ENCODE results near the gene IMMP2L.
"Not testable (repeated sequence)": the region's sequence is repeated elsewhere in the genome, so short reads cannot be mapped to it uniquely, and the experiment has no call there.

Gene IMMP2L

GRCh38 chr7:111094419-111094818, 467.9 kb downstream of the IMMP2L start:
- no peak for DNase-seq

DNA sequence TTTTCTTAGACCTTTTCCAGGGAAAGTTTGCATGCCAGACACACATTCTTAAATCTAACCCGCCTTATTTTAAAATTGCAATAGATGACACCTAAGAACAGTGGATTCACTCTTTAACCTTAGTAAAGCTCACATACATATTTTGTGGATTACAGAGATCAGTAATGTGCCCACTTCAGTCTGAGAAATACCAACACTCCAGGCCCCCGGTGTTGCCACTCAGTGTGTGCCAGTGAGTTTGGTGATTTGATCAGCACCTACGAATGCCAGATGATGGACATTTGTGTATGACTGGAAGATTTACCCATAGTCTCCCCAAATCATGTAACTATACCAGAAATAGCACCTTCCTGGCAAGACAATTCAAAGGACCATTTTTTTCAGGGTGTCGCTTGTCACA, 468.8 kb downstream of the IMMP2L start:
- DNase-seq = no peak

GRCh38 chr7:111092406-111093236, 469.7 kb downstream of the IMMP2L start:
- no peak for DNase-seq

DNA sequence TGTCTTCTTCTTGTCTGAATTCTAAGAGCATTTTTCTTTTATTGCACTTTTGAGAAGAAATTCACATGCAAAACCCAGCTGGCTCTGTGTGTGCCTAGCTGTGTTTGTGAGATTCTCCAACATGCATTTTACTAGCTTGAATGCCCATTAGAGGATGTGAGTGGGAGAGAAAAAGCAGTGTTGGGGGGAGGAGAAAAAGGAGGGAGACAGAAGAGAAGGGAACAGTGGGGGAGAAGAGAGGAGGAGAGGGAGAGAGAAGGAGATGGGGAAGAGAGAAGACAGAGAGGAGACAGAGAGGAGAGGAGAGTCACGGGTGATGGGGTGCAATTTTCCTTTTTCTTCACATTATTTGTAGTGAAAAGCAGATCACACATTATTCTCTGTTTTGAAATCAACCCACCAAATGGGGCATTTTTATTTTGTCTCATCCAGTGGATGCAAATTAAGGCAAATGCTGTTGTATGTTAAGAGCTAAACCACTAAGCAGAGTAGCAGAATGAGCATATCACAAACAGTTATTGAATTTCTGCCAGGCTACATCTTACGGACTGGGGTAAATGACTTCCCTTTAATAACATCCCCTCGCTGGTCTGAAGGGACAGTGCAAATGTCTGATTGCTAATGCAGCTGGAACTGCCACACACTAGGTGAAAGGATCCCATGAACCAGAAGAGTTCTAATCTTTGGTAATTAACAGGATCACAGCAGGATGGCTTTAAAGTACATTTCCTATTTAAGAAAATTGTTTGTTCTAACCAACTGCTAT, 470.5 kb downstream of the IMMP2L start:
- no peak for DNase-seq

GRCh38 chr7:111090846-111091245, 471.4 kb downstream of the IMMP2L start, which contains the start of gene LRRN3:
Gene LRRN3 (plus strand): TSS chr7:111091127. CDS start chr7:111122773, 31,646 bp downstream.
- no peak for DNase-seq

- DNase-seq = no peak
Observed at GRCh38 chr7:111089822-111090426, 472.4 kb downstream of the IMMP2L start.

DNA sequence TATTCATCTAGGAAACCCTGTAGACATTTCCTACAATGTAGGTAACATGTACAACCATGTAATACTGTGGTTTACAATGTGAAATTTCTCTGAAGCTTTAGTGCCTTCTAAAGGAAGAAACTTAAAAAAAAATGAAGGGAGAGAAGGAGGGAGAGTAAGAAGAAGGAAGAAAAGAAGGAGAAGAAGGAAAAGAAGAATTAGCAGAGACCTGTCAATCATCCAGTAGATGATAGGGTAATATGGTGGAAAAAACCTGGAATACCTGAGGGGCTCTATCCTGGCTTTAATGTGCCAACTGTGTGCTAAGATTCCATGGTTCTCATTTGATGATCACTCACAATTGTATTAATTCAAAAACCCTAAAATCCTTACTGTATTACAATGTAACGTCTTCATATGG, 474.0 kb downstream of the IMMP2L start:
- DNase-seq = no peak

- no peak for DNase-seq
Observed at GRCh38 chr7:111086532-111086931, 475.8 kb downstream of the IMMP2L start.

DNA sequence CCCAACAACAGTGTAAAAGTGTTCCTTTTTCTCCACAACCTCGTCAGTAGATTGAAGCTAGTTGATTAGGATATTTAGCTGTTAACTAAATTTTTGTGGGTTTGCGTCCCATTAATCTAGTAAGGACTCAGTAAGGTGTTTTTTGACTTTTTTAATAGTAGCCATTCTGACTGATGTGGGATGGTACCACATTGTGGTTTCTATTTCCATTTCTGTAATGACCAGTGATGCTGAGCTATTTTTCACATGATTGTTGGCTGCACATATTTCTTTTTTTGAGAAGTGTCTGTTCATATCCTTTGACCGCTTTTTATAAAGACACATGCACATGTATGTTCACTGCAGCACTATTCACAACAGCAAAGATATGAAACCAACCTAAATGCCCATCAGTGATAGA, 476.9 kb downstream of the IMMP2L start:
- DNase-seq = no peak

- no peak for DNase-seq
Observed at GRCh38 chr7:111083413-111083812, 478.9 kb downstream of the IMMP2L start.

DNA sequence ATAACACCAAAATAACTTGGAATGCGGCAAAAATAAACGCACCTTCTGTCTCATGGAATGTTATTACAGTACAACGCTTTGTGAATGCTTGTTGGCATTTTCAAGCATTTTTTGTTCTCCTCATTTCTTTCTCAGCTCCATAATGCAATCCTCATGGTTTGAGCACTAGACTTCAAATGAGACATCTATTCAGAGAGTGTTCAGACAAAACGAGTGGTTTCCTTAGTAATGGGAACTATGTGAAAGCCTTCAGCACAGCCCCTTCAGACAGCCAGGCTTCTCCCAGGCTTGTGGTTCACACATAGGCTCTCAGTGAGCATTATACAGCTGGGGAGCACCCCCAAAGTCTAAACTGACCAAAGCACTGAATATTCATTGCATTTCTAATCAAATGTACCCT, 479.9 kb downstream of the IMMP2L start:
- DNase-seq = no peak

GRCh38 chr7:111081546-111082267, 480.6 kb downstream of the IMMP2L start:
- no peak for DNase-seq

- no peak for DNase-seq
Observed at GRCh38 chr7:111080495-111081105, 481.7 kb downstream of the IMMP2L start.

- no peak for DNase-seq
Observed at GRCh38 chr7:111077001-111077400, 485.3 kb downstream of the IMMP2L start.

- DNase-seq = no peak
Observed at GRCh38 chr7:111076205-111076604, 486.1 kb downstream of the IMMP2L start.

GRCh38 chr7:111075498-111075897, 486.8 kb downstream of the IMMP2L start:
- DNase-seq = no peak

GRCh38 chr7:111074748-111075146, 487.5 kb downstream of the IMMP2L start:
- no peak for DNase-seq

GRCh38 chr7:111074071-111074747, 488.1 kb downstream of the IMMP2L start:
- no peak for DNase-seq

GRCh38 chr7:111072658-111073057, 489.6 kb downstream of the IMMP2L start:
- not testable (repeated sequence) for DNase-seq

- no peak for DNase-seq
Observed at GRCh38 chr7:111071556-111071955, 490.7 kb downstream of the IMMP2L start.

DNA sequence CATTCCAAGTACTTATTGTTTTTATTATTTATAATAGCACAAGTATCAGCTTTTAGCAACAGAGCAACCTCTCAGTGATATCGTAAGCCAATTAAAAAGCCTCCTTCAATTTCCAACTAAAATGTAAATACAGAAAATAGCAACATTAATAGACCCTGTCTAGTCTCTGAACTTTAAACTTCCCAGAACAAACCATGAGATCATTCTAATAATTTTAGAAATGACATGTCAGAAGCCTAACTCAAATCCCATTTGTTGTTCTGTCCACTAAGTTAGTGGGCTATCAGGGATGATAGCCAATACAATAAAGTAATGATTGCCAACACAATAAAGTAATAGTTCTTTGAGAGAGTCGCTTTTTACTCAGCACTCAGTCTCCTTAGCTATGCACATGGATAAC, 493.7 kb downstream of the IMMP2L start:
- DNase-seq = no peak

DNA sequence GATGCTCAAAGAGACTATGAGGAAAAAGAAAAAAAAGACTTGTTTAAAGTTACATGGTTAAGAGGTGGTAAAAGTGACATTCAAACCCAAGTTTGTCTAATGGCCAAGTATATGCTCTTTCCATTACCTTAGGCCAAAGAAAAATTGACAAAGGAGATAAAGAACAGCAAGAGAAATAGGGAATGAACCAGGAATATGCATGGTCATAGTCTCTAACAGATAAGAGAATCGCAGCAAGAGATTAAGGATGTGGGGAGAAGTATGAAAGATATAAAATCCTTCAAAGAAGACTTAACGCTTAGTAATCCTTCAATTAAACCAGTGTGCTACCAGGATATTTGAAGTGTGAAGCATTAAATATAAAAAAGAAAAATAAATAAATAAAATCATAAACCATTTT, 494.6 kb downstream of the IMMP2L start:
- no peak for DNase-seq

Measured in cortex of kidney (tissue), 1 donor.